GM10248 (cell line): Measurements from ENCODE around the gene COL4A6.

ENCODE experiments used
- CTCF ChIA-PET: fragments of 300-600 bp; sonication (Branson Sonifier 250); formaldehyde crosslinking; extraction: SDS; loops from one replicate; lab custom pipeline; 2021; ENCODE audit warnings: antibody characterized with exemption; lab: Yijun Ruan, JAX
- POLR2A ChIA-PET: fragments of 350-650 bp; sonication (Branson Sonifier 250); formaldehyde crosslinking; extraction: SDS; loops from one replicate; lab custom pipeline; 2020; ENCODE audit warnings: antibody characterized with exemption; lab: Yijun Ruan, JAX
- DNase-seq: peaks from one replicate; pipeline ENCODE4 v3.0.0; 2012; ENCODE audit errors: extremely low spot score
- CTCF ChIP-seq: IDR thresholded peaks from 2 replicates; pipeline ENCODE4 v1.5.1; 2012; ENCODE audit warnings: mild to moderate bottlenecking, low read depth; ENCODE audit errors: extremely low read depth, missing control alignments, control extremely low read depth

COL4A6 gene

GRCh38 chrX:108114541-108114940 lies 323.7 kb downstream of the COL4A6 start:
- DNase-seq = no peak
- CTCF ChIA-PET = no interaction called here
- TF ChIP-seq CTCF = no peak
- POLR2A ChIA-PET = no interaction called here
